GM12878 (cell line): Measurements from ENCODE around the gene TMEM121B. TPM values are rescaled to one million over a fixed set of nuclear protein-coding genes. Genes with fewer than 3 reads are reported as not detected.

Source experiments
- ATAC-seq: fragments of 200-7000 bp; cut with Tn5 transposase; 3 replicates; pipeline ENCODE4 v1.9.1; 2020; ENCODE audit warnings: mild to moderate bottlenecking, moderate library complexity
- BruUV-seq: library from RNA; stranded (reverse); fragments of 400-500 nt; replicated peaks from 2 replicates; lab custom pipeline; 2021; lab: Mats Ljungman, UMichigan
- CTCF ChIA-PET: fragments of 300-600 bp; sonication (Branson Sonifier 250); formaldehyde crosslinking; extraction: SDS; loops from one replicate; lab custom pipeline; 2021; ENCODE audit warnings: inconsistent platforms; lab: Yijun Ruan, JAX
- POLR2A ChIA-PET: fragments of 350-600 bp; formaldehyde crosslinking; extraction: SDS; loops from one replicate; lab custom pipeline; 2021; ENCODE audit warnings: inconsistent platforms; lab: Charles Lee
- RAD21 ChIA-PET: fragments of 300-600 bp; sonication (Branson Sonifier 250); formaldehyde crosslinking; loops from one replicate; lab custom pipeline; 2023; ENCODE audit warnings: antibody characterized with exemption; ENCODE audit not compliant: unreplicated experiment; lab: Charles Lee
- SMC1A ChIA-PET: fragments of 300-600 bp; sonication (Branson Sonifier 250); formaldehyde crosslinking; loops from one replicate; lab custom pipeline; 2023; ENCODE audit not compliant: unreplicated experiment, uncharacterized antibody; lab: Charles Lee
- DNase-seq: peaks from one replicate; pipeline ENCODE4 v3.0.0-alpha.2; 2011; ENCODE audit warnings: low read depth, low spot score
- FAIRE-seq: peaks from 3 replicates; lab custom pipeline; 2011; peaks lifted over from hg19 to GRCh38; lab: Jason Lieb, UNC
- H2AFZ ChIP-seq: 2 replicates; pipeline ENCODE4 v1.6.0; 2011; ENCODE audit warnings: low read depth, low read length, control low read depth; ENCODE audit not compliant: control insufficient read depth
- H3K27ac ChIP-seq: 2 replicates; pipeline ENCODE4 v1.5.1; 2011; ENCODE audit warnings: control low read depth; ENCODE audit not compliant: control insufficient read depth, insufficient read depth
- H3K27me3 ChIP-seq, 2 experiments: replicated peaks in 1 of 2; 2 replicates each; pipeline versions ENCODE4 v1.6.0 to v1.6.1; 2011; ENCODE audit warnings: low read length in 1 of 2; ENCODE audit not compliant: control insufficient read depth in 2 of 2, insufficient read depth in 2 of 2
- H3K36me3 ChIP-seq, 2 experiments: 2 replicates each; pipeline ENCODE4 v1.5.1; 2011; ENCODE audit warnings: low read length in 1 of 2; ENCODE audit not compliant: control insufficient read depth in 2 of 2, insufficient read depth in 2 of 2
- H3K4me1 ChIP-seq: 2 replicates; pipeline ENCODE4 v1.6.1; 2011; ENCODE audit warnings: mild to moderate bottlenecking, low read length, moderate library complexity, mixed read lengths; ENCODE audit not compliant: control insufficient read depth, insufficient read depth
- H3K4me2 ChIP-seq: 2 replicates; pipeline ENCODE4 v1.6.0; 2011; ENCODE audit warnings: control low read depth; ENCODE audit not compliant: control insufficient read depth, insufficient read depth
- H3K4me3 ChIP-seq: fragments of 200-600 bp; sonication (generic); 2 replicates; pipeline ENCODE4 v1.5.1; 2016
- H3K79me2 ChIP-seq: 2 replicates; pipeline ENCODE4 v1.6.0; 2011; ENCODE audit warnings: low read length; ENCODE audit not compliant: control insufficient read depth, insufficient read depth
- H3K9ac ChIP-seq: 2 replicates; pipeline ENCODE4 v1.8.0; 2011; ENCODE audit warnings: low read length, control low read depth, mixed read lengths; ENCODE audit not compliant: control insufficient read depth, insufficient read depth
- H3K9me3 ChIP-seq: replicated peaks from 3 replicates; pipeline ENCODE4 v1.5.1; 2011; ENCODE audit warnings: mild to moderate bottlenecking, low read length; ENCODE audit not compliant: control insufficient read depth, insufficient read depth
- H4K20me1 ChIP-seq: 2 replicates; pipeline ENCODE4 v1.6.0; 2011; ENCODE audit not compliant: control insufficient read depth, insufficient read depth
- ATF2 ChIP-seq: IDR thresholded peaks from 2 replicates; pipeline ENCODE4 v1.6.1; 2012; ENCODE audit warnings: low read length, inconsistent platforms
- CBX5 ChIP-seq: sonication (generic); IDR thresholded peaks from 2 replicates; pipeline ENCODE4 v1.6.1; 2016; ENCODE audit warnings: low read depth, moderate library complexity, mild to moderate bottlenecking, inconsistent platforms
- GABPA ChIP-seq: IDR thresholded peaks from 2 replicates; pipeline ENCODE4 v1.6.1; 2014; ENCODE audit warnings: antibody characterized with exemption, low read depth, mild to moderate bottlenecking, inconsistent platforms
- LARP7 ChIP-seq: fragments of 450-650 bp; IDR thresholded peaks from 2 replicates; pipeline ENCODE4 v1.6.1; 2017; ENCODE audit warnings: mild to moderate bottlenecking
- REST ChIP-seq: IDR thresholded peaks from 2 replicates; pipeline ENCODE4 v1.6.1; 2012; ENCODE audit warnings: mild to moderate bottlenecking, low read depth, low read length
- SPI1 ChIP-seq: IDR thresholded peaks from 2 replicates; pipeline ENCODE4 v1.6.1; 2011; ENCODE audit warnings: low read depth, mild to moderate bottlenecking, low read length, moderate library complexity, borderline replicate concordance; ENCODE audit not compliant: insufficient read depth
- YY1 ChIP-seq: IDR thresholded peaks from 2 replicates; pipeline ENCODE4 v1.6.1; 2011; ENCODE audit warnings: low read depth, mild to moderate bottlenecking, low read length
- WGBS: methylation state at CpG from one replicate; pipeline ENCODE4 v1.1.6; 2016; ENCODE audit warnings: low lambda C conversion rate; ENCODE audit not compliant: insufficient replicate concordance, insufficient coverage; ENCODE audit errors: missing lambda C conversion rate; 5-methylcytosine and 5-hydroxymethylcytosine counted together
- in situ Hi-C: fragments of 300-500 bp; cut with MboI; formaldehyde crosslinking; loops from 9 replicates; pipeline ENCODE4 v1.14.3; 2018; ENCODE audit warnings: mixed read lengths
- intact Hi-C: fragments of 100-400 bp; cut with micrococcal nuclease; formaldehyde crosslinking; loops from one replicate; pipeline ENCODE4 v1.14.2; 2022; ENCODE audit not compliant: unreplicated experiment
- polyA plus RNA-seq, 11 experiments: library from polyadenylated mRNA; depleted of rRNA in 4 of 11; unstranded in 6 of 11; stranded (reverse) in 5 of 11; fragments of >200 nt; fragmentation: Nextera tagmentation in 4 of 11; fragmentation: Illumina TruSeq in 1 of 11; extraction: Ambion mirVana in 4 of 11; extraction: Trizol in 1 of 11; gene quantifications; 1 replicate in 1 of 11; 2 replicates in 10 of 11; pipeline versions ENCODE4 v1.2.1 to v1.2.3, GENCODE V29; 2011 to 2016; ENCODE audit warnings: inconsistent platforms in 2 of 11, missing spikeins in 2 of 11, low read depth in 1 of 11
- total RNA-seq, 4 experiments: library from RNA; depleted of rRNA in 3 of 4; stranded (reverse); fragments of >200 nt in 3 of 4; fragmentation: Illumina TruSeq in 1 of 4; extraction: Trizol in 1 of 4; gene quantifications; 2 replicates each; pipeline versions ENCODE4 v1.2.1 to v1.2.3, GENCODE V29; 2013 to 2021
- TF ChIP-seq, protein P1 (sequence below): fragments of 450-650 bp; formaldehyde crosslinking; IDR thresholded peaks from 2 replicates; pipeline ENCODE4 v1.4.0; 2020; ENCODE audit warnings: mild to moderate bottlenecking, moderate library complexity
- TF ChIP-seq, protein P2 (sequence below): fragments of 450-650 bp; IDR thresholded peaks from 2 replicates; pipeline ENCODE4 v1.6.1; 2017; ENCODE audit warnings: low read depth, mild to moderate bottlenecking, moderate library complexity

Gene TMEM121B
- total and polyA plus RNA-seq, 10 of the 15 experiments (the other 5 are each of a cell fraction or from before 2014, with no cell fraction given), result 0.02 to 0.10 (median 0.06) TPM; not detected in 5

- TF ChIP-seq, protein P1, sequence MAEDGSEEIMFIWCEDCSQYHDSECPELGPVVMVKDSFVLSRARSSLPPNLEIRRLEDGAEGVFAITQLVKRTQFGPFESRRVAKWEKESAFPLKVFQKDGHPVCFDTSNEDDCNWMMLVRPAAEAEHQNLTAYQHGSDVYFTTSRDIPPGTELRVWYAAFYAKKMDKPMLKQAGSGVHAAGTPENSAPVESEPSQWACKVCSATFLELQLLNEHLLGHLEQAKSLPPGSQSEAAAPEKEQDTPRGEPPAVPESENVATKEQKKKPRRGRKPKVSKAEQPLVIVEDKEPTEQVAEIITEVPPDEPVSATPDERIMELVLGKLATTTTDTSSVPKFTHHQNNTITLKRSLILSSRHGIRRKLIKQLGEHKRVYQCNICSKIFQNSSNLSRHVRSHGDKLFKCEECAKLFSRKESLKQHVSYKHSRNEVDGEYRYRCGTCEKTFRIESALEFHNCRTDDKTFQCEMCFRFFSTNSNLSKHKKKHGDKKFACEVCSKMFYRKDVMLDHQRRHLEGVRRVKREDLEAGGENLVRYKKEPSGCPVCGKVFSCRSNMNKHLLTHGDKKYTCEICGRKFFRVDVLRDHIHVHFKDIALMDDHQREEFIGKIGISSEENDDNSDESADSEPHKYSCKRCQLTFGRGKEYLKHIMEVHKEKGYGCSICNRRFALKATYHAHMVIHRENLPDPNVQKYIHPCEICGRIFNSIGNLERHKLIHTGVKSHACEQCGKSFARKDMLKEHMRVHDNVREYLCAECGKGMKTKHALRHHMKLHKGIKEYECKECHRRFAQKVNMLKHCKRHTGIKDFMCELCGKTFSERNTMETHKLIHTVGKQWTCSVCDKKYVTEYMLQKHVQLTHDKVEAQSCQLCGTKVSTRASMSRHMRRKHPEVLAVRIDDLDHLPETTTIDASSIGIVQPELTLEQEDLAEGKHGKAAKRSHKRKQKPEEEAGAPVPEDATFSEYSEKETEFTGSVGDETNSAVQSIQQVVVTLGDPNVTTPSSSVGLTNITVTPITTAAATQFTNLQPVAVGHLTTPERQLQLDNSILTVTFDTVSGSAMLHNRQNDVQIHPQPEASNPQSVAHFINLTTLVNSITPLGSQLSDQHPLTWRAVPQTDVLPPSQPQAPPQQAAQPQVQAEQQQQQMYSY, result no peak
- TF ChIP-seq LARP7, result no peak
- no peak for TF ChIP-seq ATF2
Measured at GRCh38 chr22:17143101-17143500, 21.9 kb upstream of the TMEM121B start (continued).

- intact Hi-C loops (no loop called here), in situ Hi-C loops (no loop called here)
- no peak overlapping the region for H2AFZ ChIP-seq
- BruUV-seq, result no TSS peak
- H4K20me1 ChIP-seq, result no peaks in the 10 kb centered on the region
- ChIA-PET SMC1A (no interaction called here), POLR2A (no interaction called here), CTCF (interaction anchor here (0.6 kb wide), 1 partner anchor 63 kb away, joined by 3 read pairs; no protein-coding TSS in a partner anchor), RAD21 (no interaction called here)
- H3K27ac ChIP-seq, result no peak overlapping the region
- H3K36me3 ChIP-seq, result peaks cover 7 to 30% of the 10 kb centered on the region in 2 experiments; a peak in 3 of 4 replicates
- DNase-seq (no peak), ATAC-seq (no peak), FAIRE-seq (no peak)
- H3K4me2 ChIP-seq, result no peak overlapping the region
- no peak overlapping the region for H3K9ac ChIP-seq
- no peaks in the 10 kb centered on the region for H3K79me2 ChIP-seq
- H3K27me3 ChIP-seq, result no peaks in the 10 kb centered on the region
- 94% methylated on average over 9 of the region's 9 CpGs for WGBS
- no peaks in the 10 kb centered on the region for H3K9me3 ChIP-seq
- no peak overlapping the region for H3K4me3 ChIP-seq
- H3K4me1 ChIP-seq, result no peaks in the 10 kb centered on the region
- TF ChIP-seq YY1, result no peak
- TF ChIP-seq, protein P2, sequence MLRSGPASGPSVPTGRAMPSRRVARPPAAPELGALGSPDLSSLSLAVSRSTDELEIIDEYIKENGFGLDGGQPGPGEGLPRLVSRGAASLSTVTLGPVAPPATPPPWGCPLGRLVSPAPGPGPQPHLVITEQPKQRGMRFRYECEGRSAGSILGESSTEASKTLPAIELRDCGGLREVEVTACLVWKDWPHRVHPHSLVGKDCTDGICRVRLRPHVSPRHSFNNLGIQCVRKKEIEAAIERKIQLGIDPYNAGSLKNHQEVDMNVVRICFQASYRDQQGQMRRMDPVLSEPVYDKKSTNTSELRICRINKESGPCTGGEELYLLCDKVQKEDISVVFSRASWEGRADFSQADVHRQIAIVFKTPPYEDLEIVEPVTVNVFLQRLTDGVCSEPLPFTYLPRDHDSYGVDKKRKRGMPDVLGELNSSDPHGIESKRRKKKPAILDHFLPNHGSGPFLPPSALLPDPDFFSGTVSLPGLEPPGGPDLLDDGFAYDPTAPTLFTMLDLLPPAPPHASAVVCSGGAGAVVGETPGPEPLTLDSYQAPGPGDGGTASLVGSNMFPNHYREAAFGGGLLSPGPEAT, result no peak
- no peak for TF ChIP-seq REST
- TF ChIP-seq SPI1, result no peak
- no peak for TF ChIP-seq CBX5
- no peak for TF ChIP-seq GABPA
Measured at GRCh38 chr22:17140826-17141766, 19.9 kb upstream of the TMEM121B start.
